Loucy (cell line): ENCODE measurements around the gene PIK3C3.

Experiments
- H2AFZ ChIP-seq: fragments of 200-600 bp; sonication (generic); 2 replicates; pipeline ENCODE4 v1.6.0; 2016; ENCODE audit warnings: antibody characterized with exemption, mild to moderate bottlenecking, low read length, moderate library complexity
- H3F3A ChIP-seq: fragments of 200-600 bp; 2 replicates; pipeline ENCODE4 v1.6.0; 2016; ENCODE audit warnings: antibody characterized with exemption, low read depth, mild to moderate bottlenecking
- H3K27me3 ChIP-seq: fragments of 200-600 bp; sonication (generic); 2 replicates; pipeline ENCODE4 v1.6.1; 2014; ENCODE audit warnings: low read length, mild to moderate bottlenecking; ENCODE audit not compliant: insufficient read depth, poor library complexity, severe bottlenecking
- H3K36me3 ChIP-seq: fragments of 200-600 bp; sonication (generic); 2 replicates; pipeline ENCODE4 v1.6.1; 2016; ENCODE audit warnings: low read length; ENCODE audit not compliant: insufficient read depth
- H3K4me1 ChIP-seq: fragments of 200-600 bp; sonication (generic); 2 replicates; pipeline ENCODE4 v1.5.1; 2014; ENCODE audit warnings: low read length, mild to moderate bottlenecking; ENCODE audit not compliant: insufficient read depth, poor library complexity, severe bottlenecking
- H3K4me2 ChIP-seq: fragments of 200-600 bp; sonication (generic); 2 replicates; pipeline ENCODE4 v1.6.0; 2014; ENCODE audit warnings: antibody characterized with exemption, low read length, low read depth, mild to moderate bottlenecking; ENCODE audit not compliant: poor library complexity, severe bottlenecking
- H3K4me3 ChIP-seq: fragments of 200-600 bp; sonication (generic); 2 replicates; pipeline ENCODE4 v1.5.1; 2014; ENCODE audit warnings: low read length, mild to moderate bottlenecking, mixed read lengths; ENCODE audit not compliant: poor library complexity, severe bottlenecking
- H3K79me2 ChIP-seq: fragments of 200-600 bp; sonication (generic); 2 replicates; pipeline ENCODE4 v1.6.1; 2014; ENCODE audit warnings: low read length; ENCODE audit not compliant: insufficient read depth
- H3K9ac ChIP-seq: fragments of 200-600 bp; sonication (generic); 2 replicates; pipeline ENCODE4 v1.6.0; 2014; ENCODE audit warnings: mild to moderate bottlenecking, low read depth, low read length, moderate library complexity; ENCODE audit not compliant: poor library complexity, severe bottlenecking
- H3K9me2 ChIP-seq: fragments of 200-600 bp; sonication (generic); replicated peaks from 2 replicates; pipeline ENCODE4 v1.6.1; 2016; ENCODE audit warnings: low read depth, low read length, mixed read lengths
- H3K9me3 ChIP-seq: fragments of 200-600 bp; sonication (generic); 2 replicates; pipeline ENCODE4 v1.6.1; 2014; ENCODE audit warnings: mild to moderate bottlenecking, antibody characterized with exemption, low read length, low read depth; ENCODE audit not compliant: insufficient read depth
- H4K20me1 ChIP-seq: fragments of 200-600 bp; sonication (generic); 2 replicates; pipeline ENCODE4 v1.6.0; 2014; ENCODE audit warnings: antibody characterized with exemption, low read length, mild to moderate bottlenecking; ENCODE audit not compliant: insufficient read depth, poor library complexity, severe bottlenecking
- CTCF ChIP-seq: fragments of 200-600 bp; sonication (generic); conservative IDR thresholded peaks from 2 replicates; pipeline ENCODE4 v1.5.1; 2014; ENCODE audit warnings: mild to moderate bottlenecking, antibody characterized with exemption, low read length
- EZH2phosphoT487 ChIP-seq: fragments of 200-600 bp; IDR thresholded peaks from 2 replicates; pipeline ENCODE4 v1.6.1; 2018; ENCODE audit warnings: antibody characterized with exemption, mild to moderate bottlenecking, moderate library complexity, borderline replicate concordance

Gene PIK3C3

GRCh38 chr18:41917181-41917580 is 37.9 kb upstream of the PIK3C3 start:
- no peaks in the 10 kb centered on the region for H3K27me3 ChIP-seq
- TF ChIP-seq EZH2phosphoT487 (no peak), CTCF (no peak)
- peaks cover 3% of the 10 kb centered on the region for H3K4me1 ChIP-seq
- H3K79me2 ChIP-seq = no peaks in the 10 kb centered on the region
- H3F3A ChIP-seq = no peaks in the 10 kb centered on the region
- no peak overlapping the region for H3K9ac ChIP-seq
- H3K9me2 ChIP-seq = no peaks in the 10 kb centered on the region
- H3K9me3 ChIP-seq = no peaks in the 10 kb centered on the region
- H3K4me2 ChIP-seq = no peak overlapping the region
- no peak overlapping the region for H3K4me3 ChIP-seq
- H3K36me3 ChIP-seq = no peaks in the 10 kb centered on the region
- H2AFZ ChIP-seq = no peak overlapping the region
- no peaks in the 10 kb centered on the region for H4K20me1 ChIP-seq

DNA sequence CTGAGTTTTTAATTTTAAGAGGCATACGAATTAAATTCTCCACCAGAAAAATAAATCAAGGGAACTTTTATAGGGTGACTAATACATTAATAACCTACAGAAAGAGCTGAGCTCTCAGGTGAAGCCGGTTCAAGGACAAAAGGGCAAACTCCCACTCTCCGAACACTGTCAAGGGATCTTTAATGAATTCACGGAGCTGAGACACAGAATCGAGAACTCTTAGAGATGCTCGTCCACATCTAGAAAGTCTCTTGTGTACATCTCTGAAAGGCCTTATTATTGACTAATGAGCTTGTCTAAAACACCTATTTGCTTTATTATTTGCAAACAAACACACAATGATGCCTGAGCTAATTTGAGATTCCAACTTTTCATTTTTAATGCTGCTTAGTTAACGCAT is 33.3 kb upstream of the PIK3C3 start:
- Histone ChIP-seq H3K9ac (no peak overlapping the region), H3K79me2 (no peaks in the 10 kb centered on the region), H3K9me2 (no peaks in the 10 kb centered on the region), H3F3A (no peaks in the 10 kb centered on the region), H4K20me1 (no peaks in the 10 kb centered on the region), H2AFZ (peak overlapping the region; percentile 16; the same call in 1 of the 2 replicates), H3K9me3 (no peaks in the 10 kb centered on the region), H3K27me3 (no peaks in the 10 kb centered on the region), H3K4me3 (no peak overlapping the region), H3K36me3 (no peaks in the 10 kb centered on the region), H3K4me1 (peaks cover 11% of the 10 kb centered on the region), H3K4me2 (no peak overlapping the region)
- TF ChIP-seq CTCF (no peak), EZH2phosphoT487 (no peak)

- no peaks in the 10 kb centered on the region for H3K9me2 ChIP-seq
- no peaks in the 10 kb centered on the region for H4K20me1 ChIP-seq
- TF ChIP-seq EZH2phosphoT487 (no peak), CTCF (no peak)
- H3K9me3 ChIP-seq = no peaks in the 10 kb centered on the region
- H2AFZ ChIP-seq = peak overlapping the region; percentile 16; the same call in 1 of the 2 replicates
- H3K36me3 ChIP-seq = no peaks in the 10 kb centered on the region
- no peak overlapping the region for H3K4me3 ChIP-seq
- peak overlapping the region; percentile 0 for H3K9ac ChIP-seq
- H3K27me3 ChIP-seq = no peaks in the 10 kb centered on the region
- H3K79me2 ChIP-seq = no peaks in the 10 kb centered on the region
- peak overlapping the region; percentile 26 for H3K4me2 ChIP-seq
- no peaks in the 10 kb centered on the region for H3F3A ChIP-seq
- peaks cover 11% of the 10 kb centered on the region for H3K4me1 ChIP-seq
These were observed 32.9 kb upstream of the PIK3C3 start for GRCh38 chr18:41922176-41922575.
